H1 (cell line): Measurements from ENCODE around the gene CAMSAP3. TPM values are rescaled to one million over a fixed set of nuclear protein-coding genes. Genes with fewer than 3 reads are reported as not detected.

Source experiments
- CTCF ChIA-PET: fragments of 300-600 bp; sonication (Branson Sonifier 250); formaldehyde crosslinking; loops from one replicate; lab custom pipeline; 2021; ENCODE audit not compliant: partially characterized antibody; lab: Charles Lee
- POLR2A ChIA-PET: fragments of 300-600 bp; sonication (Branson Sonifier 250); formaldehyde crosslinking; loops from one replicate; lab custom pipeline; 2021; ENCODE audit warnings: inconsistent platforms; ENCODE audit not compliant: partially characterized antibody; lab: Charles Lee
- DNase-seq, 2 experiments: peaks; one replicate each; pipeline versions ENCODE4 v3.0.0 to v3.0.0-alpha.2; 2010 to 2022; ENCODE audit warnings: low spot score in 2 of 2, low read depth in 1 of 2, mixed read lengths in 1 of 2
- FAIRE-seq: peaks from 2 replicates; lab custom pipeline; 2011; peaks lifted over from hg19 to GRCh38; lab: Jason Lieb, UNC
- H2AFZ ChIP-seq: 2 replicates; pipeline ENCODE4 v1.8.1; 2012; ENCODE audit warnings: low read length, inconsistent platforms
- H2AK5ac ChIP-seq: 2 replicates; pipeline ENCODE4 v1.6.1; 2013; ENCODE audit warnings: low read depth, low read length
- H2BK120ac ChIP-seq: replicated peaks from 2 replicates; pipeline ENCODE3; 2013; ENCODE audit warnings: low read depth, low read length, inconsistent platforms
- H2BK12ac ChIP-seq: 2 replicates; pipeline ENCODE4 v1.6.1; 2013; ENCODE audit warnings: low read depth, low read length
- H2BK15ac ChIP-seq: 2 replicates; pipeline ENCODE4 v1.6.1; 2013; ENCODE audit warnings: low read length
- H2BK20ac ChIP-seq: 2 replicates; pipeline ENCODE4 v1.6.1; 2013; ENCODE audit warnings: low read length
- H2BK5ac ChIP-seq: 2 replicates; pipeline ENCODE4 v1.6.1; 2013; ENCODE audit warnings: low read depth, low read length
- H3K14ac ChIP-seq: 2 replicates; pipeline ENCODE4 v1.6.1; 2013; ENCODE audit warnings: inconsistent platforms; ENCODE audit not compliant: insufficient read length
- H3K18ac ChIP-seq: 2 replicates; pipeline ENCODE4 v1.6.1; 2013; ENCODE audit warnings: low read length; ENCODE audit errors: extremely low read depth
- H3K23ac ChIP-seq: 2 replicates; pipeline ENCODE4 v1.6.1; 2013; ENCODE audit warnings: inconsistent platforms; ENCODE audit not compliant: insufficient read length
- H3K23me2 ChIP-seq: 2 replicates; pipeline ENCODE4 v1.6.1; 2013; ENCODE audit warnings: low read depth, low read length
- H3K27ac ChIP-seq: 2 replicates; pipeline ENCODE4 v1.6.1; 2011; ENCODE audit warnings: low read depth, low read length, inconsistent platforms
- H3K27me3 ChIP-seq, 4 experiments: replicated peaks in 1 of 4; 1 replicate in 1 of 4; 2 replicates in 3 of 4; pipeline versions ENCODE4 v1.6.1 to v1.8.1; 2011 to 2013; ENCODE audit warnings: low read length in 3 of 4, mild to moderate bottlenecking in 3 of 4, inconsistent platforms in 2 of 4, mixed read lengths in 2 of 4, moderate library complexity in 1 of 4; ENCODE audit not compliant: control insufficient read depth in 3 of 4, insufficient read depth in 3 of 4; ENCODE audit errors: extremely low read depth in 1 of 4
- H3K36me3 ChIP-seq, 4 experiments: 2 replicates each; pipeline versions ENCODE4 v1.6.1 to v1.8.1; 2011 to 2013; ENCODE audit warnings: mild to moderate bottlenecking in 4 of 4, low read length in 3 of 4, moderate library complexity in 2 of 4, control low read depth in 1 of 4, inconsistent platforms in 1 of 4; ENCODE audit not compliant: insufficient read depth in 4 of 4, control insufficient read depth in 2 of 4
- H3K4ac ChIP-seq: replicated peaks from 2 replicates; pipeline ENCODE3; 2013; ENCODE audit warnings: low read length, low read depth, mixed read lengths, inconsistent platforms; ENCODE audit not compliant: insufficient read length
- H3K4me1 ChIP-seq, 4 experiments: replicated peaks in 1 of 4; 1 replicate in 1 of 4; 2 replicates in 3 of 4; pipeline versions ENCODE4 v1.6.1 to v1.8.1; 2011 to 2013; ENCODE audit warnings: low read length in 3 of 4, inconsistent platforms in 2 of 4, mixed read lengths in 1 of 4; ENCODE audit not compliant: insufficient read depth in 4 of 4, control insufficient read depth in 3 of 4
- H3K4me2 ChIP-seq, 2 experiments: 2 replicates each; pipeline versions ENCODE4 v1.6.1 to v1.8.1; 2011 to 2013; ENCODE audit warnings: low read depth in 2 of 2, low read length in 2 of 2, control low read depth in 1 of 2, inconsistent platforms in 1 of 2, mild to moderate bottlenecking in 1 of 2; ENCODE audit not compliant: insufficient read depth in 1 of 2
- H3K4me3 ChIP-seq, 4 experiments: fragments of 200-600, 300-600 bp in 1 of 4; sonication (generic), shearing (Covaris generic), sonication (Bioruptor Twin) in 1 of 4; 2 replicates each; pipeline versions ENCODE4 v1.5.1 to v1.8.1; 2011 to 2016; ENCODE audit warnings: low read length in 4 of 4, low read depth in 3 of 4, control low read depth in 2 of 4, inconsistent platforms in 2 of 4, mild to moderate bottlenecking in 2 of 4, mixed read lengths in 1 of 4, moderate library complexity in 1 of 4; ENCODE audit not compliant: insufficient read depth in 2 of 4; ENCODE audit errors: extremely low read depth in 1 of 4
- H3K56ac ChIP-seq: replicated peaks from 2 replicates; pipeline ENCODE3; 2013; ENCODE audit warnings: low read depth, mild to moderate bottlenecking, mixed read lengths, low read length, inconsistent platforms; ENCODE audit not compliant: insufficient read length
- H3K79me1 ChIP-seq: 2 replicates; pipeline ENCODE4 v1.6.1; 2013; ENCODE audit warnings: low read depth, low read length, control low read depth
- H3K79me2 ChIP-seq, 2 experiments: 2 replicates each; pipeline versions ENCODE4 v1.6.1 to v1.8.1; 2012 to 2013; ENCODE audit warnings: low read length in 2 of 2, mild to moderate bottlenecking in 2 of 2, inconsistent platforms in 1 of 2; ENCODE audit not compliant: insufficient read depth in 2 of 2, control insufficient read depth in 1 of 2
- H3K9ac ChIP-seq, 4 experiments: replicated peaks in 1 of 4; 1 replicate in 1 of 4; 2 replicates in 3 of 4; pipeline versions ENCODE4 v1.6.1 to v1.8.1; 2011 to 2013; ENCODE audit warnings: low read depth in 3 of 4, low read length in 3 of 4, control low read depth in 2 of 4, mild to moderate bottlenecking in 2 of 4, moderate library complexity in 2 of 4, inconsistent platforms in 1 of 4; ENCODE audit errors: extremely low read depth in 1 of 4
- H3K9me3 ChIP-seq, 2 experiments: 2 replicates each; pipeline versions ENCODE4 v1.6.1 to v1.8.1; 2012 to 2013; ENCODE audit warnings: mild to moderate bottlenecking in 2 of 2, moderate library complexity in 2 of 2, control low read depth in 1 of 2, inconsistent platforms in 1 of 2, low read depth in 1 of 2, low read length in 1 of 2, mixed read lengths in 1 of 2; ENCODE audit not compliant: insufficient read depth in 2 of 2
- H4K20me1 ChIP-seq, 2 experiments: replicated peaks in 1 of 2; 2 replicates each; pipeline versions ENCODE3 to v1.8.1; 2011 to 2013; ENCODE audit warnings: inconsistent platforms in 2 of 2, low read length in 2 of 2, mild to moderate bottlenecking in 1 of 2; ENCODE audit not compliant: insufficient read depth in 2 of 2, control insufficient read depth in 1 of 2
- H4K5ac ChIP-seq: 2 replicates; pipeline ENCODE4 v1.6.1; 2013; ENCODE audit warnings: low read length, low read depth, mixed read lengths, inconsistent platforms; ENCODE audit not compliant: insufficient read length
- H4K8ac ChIP-seq: 2 replicates; pipeline ENCODE4 v1.8.0; 2013; ENCODE audit warnings: mild to moderate bottlenecking, moderate library complexity, low read length, inconsistent platforms; ENCODE audit not compliant: insufficient read depth; ENCODE audit errors: extremely low read depth
- H4K91ac ChIP-seq: replicated peaks from 2 replicates; pipeline ENCODE3; 2013; ENCODE audit warnings: low read length, mixed read lengths, inconsistent platforms; ENCODE audit not compliant: insufficient read length
- BACH1 ChIP-seq: IDR thresholded peaks from 2 replicates; pipeline ENCODE4 v1.6.1; 2012; ENCODE audit warnings: low read length, improper control_type of control experiment
- CBX5 ChIP-seq: fragments of 300-800, 300-1000 bp; sonication (generic); IDR thresholded peaks from 2 replicates; pipeline ENCODE4 v1.7.1; 2016; ENCODE audit warnings: antibody characterized with exemption, low read length, low read depth
- CHD2 ChIP-seq: IDR thresholded peaks from 2 replicates; pipeline ENCODE4 v1.6.1; 2012; ENCODE audit warnings: low read length, improper control_type of control experiment
- EGR1 ChIP-seq: IDR thresholded peaks from 2 replicates; pipeline ENCODE4 v1.6.1; 2011; ENCODE audit warnings: low read depth, low read length, borderline replicate concordance
- JUN ChIP-seq: IDR thresholded peaks from 2 replicates; pipeline ENCODE4 v1.6.1; 2011; ENCODE audit warnings: low read depth, mild to moderate bottlenecking, improper control_type of control experiment, low read length
- POLR2A ChIP-seq, 2 experiments: IDR thresholded peaks; 1 replicate in 1 of 2; 2 replicates in 1 of 2; pipeline ENCODE4 v1.6.1; 2011; ENCODE audit warnings: low read depth in 2 of 2, low read length in 2 of 2, mild to moderate bottlenecking in 2 of 2; ENCODE audit errors: control extremely low read depth in 1 of 2
- RFX5 ChIP-seq: IDR thresholded peaks from 2 replicates; pipeline ENCODE4 v1.6.1; 2011; ENCODE audit warnings: low read depth, low read length, improper control_type of control experiment, borderline replicate concordance
- TBP ChIP-seq: IDR thresholded peaks from 2 replicates; pipeline ENCODE4 v1.6.1; 2011; ENCODE audit warnings: low read depth, low read length, improper control_type of control experiment
- WGBS, 2 experiments: shearing (Covaris generic) in 1 of 2; methylation state at CpG; one replicate each; pipeline versions ENCODE4 v1.1.6 to v1.1.7; 2013 to 2015; ENCODE audit warnings: low lambda C conversion rate in 2 of 2, mixed read lengths in 2 of 2, inconsistent platforms in 1 of 2, low coverage in 1 of 2, missing lambda C conversion rate in 1 of 2; ENCODE audit not compliant: insufficient replicate concordance in 2 of 2, insufficient coverage in 1 of 2, insufficient read length in 1 of 2; ENCODE audit errors: extremely low coverage in 1 of 2, missing lambda C conversion rate in 1 of 2; 5-methylcytosine and 5-hydroxymethylcytosine counted together
- polyA plus RNA-seq, 7 experiments: library from polyadenylated mRNA; depleted of rRNA in 3 of 7; stranded (reverse) in 5 of 7; unstranded in 2 of 7; fragments of >200 nt in 5 of 7; fragments of 200-250 nt in 2 of 7; gene quantifications; 1 replicate in 5 of 7; 2 replicates in 1 of 7; 4 replicates in 1 of 7; pipeline versions ENCODE4 v1.2.1 to v1.2.3, GENCODE V29; 2011 to 2013; ENCODE audit warnings: missing spikeins in 2 of 7, mixed read lengths in 2 of 7
- total RNA-seq: library from RNA; stranded (reverse); fragmentation: NEBNext Ultra II Directional; extraction: Animal tissue kit (Norgen Biotek cat#: 25700); gene quantifications from 2 replicates; pipeline ENCODE4 v1.2.1, GENCODE V29; 2021

Gene CAMSAP3
- total and polyA plus RNA-seq, 2 of the 8 experiments (the other 6 are each of a cell fraction or from before 2014, with no cell fraction given), result 11.4 to 30.4 TPM

DNA sequence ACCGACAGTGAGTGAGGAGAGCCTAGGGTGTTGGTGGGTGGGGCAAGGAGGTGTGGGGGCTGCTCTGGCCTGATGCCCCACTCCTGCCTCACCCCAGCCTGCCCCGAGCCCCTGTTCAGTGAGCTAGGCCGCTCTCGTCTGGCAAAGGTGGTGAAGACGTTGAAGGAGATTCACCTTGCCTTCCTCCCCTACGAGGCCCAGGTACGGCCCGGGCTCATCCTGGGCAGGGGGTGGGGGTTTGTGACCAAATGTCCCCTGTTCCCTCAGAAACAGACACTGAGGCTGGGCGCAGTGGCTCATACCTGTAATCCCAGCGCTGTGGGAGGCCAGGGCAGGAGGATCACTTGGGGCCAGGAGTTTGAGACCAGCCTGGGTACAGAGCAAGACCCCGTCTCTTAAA lies 45.1 kb downstream of the CAMSAP3 start:
- H3K79me2 ChIP-seq, result peaks cover 0 to 3% of the 10 kb centered on the region in 2 experiments; a peak in 1 of 4 replicates
- ChIA-PET CTCF (interaction anchor here (0.6 to 2.1 kb wide), 23 partner anchors 10 to 217 kb away, joined by 3 to 11 read pairs (median 4); partner anchors contain the start of genes PET100, RETN, TRAPPC5 and XAB2), POLR2A (interaction anchor here (0.6 to 2.2 kb wide), 6 partner anchors 10 to 188 kb away, joined by 3 to 10 read pairs (median 4); partner anchors contain the start of genes CAMSAP3, PET100 and XAB2)

More for the DNA sequence above, 45.1 kb downstream of the CAMSAP3 start:
- 94% methylated on average over 11 of the region's 11 CpGs; no CpG with 5 or more reads in 1 of the 2 experiments for WGBS, 2 experiments
- H3K14ac ChIP-seq, result no peak overlapping the region
- no peak overlapping the region for H2BK120ac ChIP-seq
- no peak overlapping the region for H3K56ac ChIP-seq
- H3K4ac ChIP-seq, result no peak overlapping the region
- peaks cover 0 to 6% (median 0%) of the 10 kb centered on the region in 4 experiments; a peak in 2 of 8 replicates for H3K36me3 ChIP-seq
- H3K79me1 ChIP-seq, result no peaks in the 10 kb centered on the region; the same call in 1 of the 2 replicates
- no peak overlapping the region for H2BK5ac ChIP-seq
- H4K91ac ChIP-seq, result no peak overlapping the region
- peaks cover 5% of the 10 kb centered on the region; the same call in 1 of the 2 replicates for H3K23me2 ChIP-seq
- H3K18ac ChIP-seq, result no peak overlapping the region
- no peak overlapping the region for H2BK20ac ChIP-seq
- H3K4me2 ChIP-seq, result no peak overlapping the region
- H2AK5ac ChIP-seq, result no peak overlapping the region
- H2BK15ac ChIP-seq, result no peak overlapping the region
- H3K9me3 ChIP-seq, result no peaks in the 10 kb centered on the region; a peak in 1 of 4 replicates
- no peak for TF ChIP-seq JUN
- no peak for TF ChIP-seq CBX5
- no peak for TF ChIP-seq TBP
- no peak for TF ChIP-seq POLR2A (IDR thresholded peaks at IDR 0.05; ENCODE audit: control extremely low read depth in 1 of 2, low read depth in 2 of 2, low read length in 2 of 2)
- no peak for TF ChIP-seq BACH1
- TF ChIP-seq EGR1, result no peak
- TF ChIP-seq RFX5, result no peak
- TF ChIP-seq CHD2, result no peak
- H3K9ac ChIP-seq, result no peak overlapping the region
- H4K5ac ChIP-seq, result no peak overlapping the region
- no peak overlapping the region for H3K27ac ChIP-seq
- H2BK12ac ChIP-seq, result no peak overlapping the region
- no peak overlapping the region for H3K4me3 ChIP-seq
- H3K4me1 ChIP-seq, result peaks cover 0 to 10% (median under 1%) of the 10 kb centered on the region in 4 experiments; a peak in 3 of 7 replicates
- no peak overlapping the region for H4K8ac ChIP-seq
- DNase-seq, result no peak
- H4K20me1 ChIP-seq, result peaks cover 0 to 17% of the 10 kb centered on the region in 2 experiments
- FAIRE-seq, result no peak
- no peak overlapping the region for H2AFZ ChIP-seq
- H3K27me3 ChIP-seq, result peaks cover under 1 to 10% (median 8%) of the 10 kb centered on the region in 4 experiments
- H3K23ac ChIP-seq, result no peak overlapping the region
